ENCODE data around the gene VSNL1.

Gene VSNL1

GRCh38 chr2:17581831-17582230 is 41.3 kb downstream of the VSNL1 start:
- Histone ChIP-seq H3K18ac (ENCODE audit: low read depth in 1 of 2, low read length in 2 of 2) (no peak overlapping the region), H3K79me1 (replicated peaks; ENCODE audit: low read length, poor library complexity, severe bottlenecking) (peaks cover 3% of the 10 kb centered on the region), H4K91ac (ENCODE audit: low read length) (no peak overlapping the region), H2BK5ac (ENCODE audit: low read depth, low read length, poor library complexity, severe bottlenecking) (no peak overlapping the region), H2BK120ac (ENCODE audit: low read depth, low read length) (no peak overlapping the region), H3K23ac (ENCODE audit: low read length in 2 of 2) (no peak overlapping the region), H3K9me3 (ENCODE audit: control insufficient read depth, low read length) (no peaks in the 10 kb centered on the region), H2AK5ac (ENCODE audit: low read length, severe bottlenecking) (no peak overlapping the region), H3K14ac (ENCODE audit: low read length in 2 of 2) (no peak overlapping the region), H3K4me2 (ENCODE audit: low read length, poor library complexity, severe bottlenecking) (no peak overlapping the region), H2BK15ac (ENCODE audit: low read depth, poor library complexity, severe bottlenecking) (no peak overlapping the region), H3K4ac (ENCODE audit: low read depth in 1 of 2, low read length in 2 of 2) (no peak overlapping the region), H3K4me1 (ENCODE audit: control insufficient read depth, insufficient read depth, low read depth, low read length) (no peaks in the 10 kb centered on the region), H3K9ac (ENCODE audit: low read length) (no peak overlapping the region), H4K8ac (ENCODE audit: low read length) (no peak overlapping the region), H3K4me3 (ENCODE audit: insufficient read depth in 1 of 2, low read depth in 1 of 2, low read length in 2 of 2) (no peak overlapping the region), H2BK12ac (ENCODE audit: low read length in 2 of 2) (no peak overlapping the region), H3K27me3 (ENCODE audit: control insufficient read depth in 1 of 2, insufficient read depth in 1 of 2, low read length in 2 of 2) (no peaks in the 10 kb centered on the region), H3K27ac (ENCODE audit: low read length, poor library complexity, severe bottlenecking) (no peak overlapping the region), H3K36me3 (ENCODE audit: control insufficient read depth in 1 of 2, insufficient read depth in 2 of 2, low read depth in 1 of 2, low read length in 2 of 2) (no peaks in the 10 kb centered on the region), H2AFZ (ENCODE audit: low read depth, low read length) (no peak overlapping the region)
- WGBS: 74% methylated on average over 2 of the region's 2 CpGs
- DNase-seq: no peak

GRCh38 chr2:17583166-17583565 is 42.7 kb downstream of the VSNL1 start:
- Histone ChIP-seq H3K79me1 (replicated peaks; ENCODE audit: low read length, poor library complexity, severe bottlenecking) (peaks cover 3% of the 10 kb centered on the region), H3K4me2 (ENCODE audit: low read length, poor library complexity, severe bottlenecking) (no peak overlapping the region)

GRCh38 chr2:17583646-17584045 is 43.1 kb downstream of the VSNL1 start:
- H4K91ac ChIP-seq (ENCODE audit: low read length): no peak overlapping the region

More at GRCh38 chr2:17583166-17583565, 42.7 kb downstream of the VSNL1 start:
- no peak overlapping the region for H2BK12ac ChIP-seq (ENCODE audit: low read length in 2 of 2)
- H3K4me1 ChIP-seq (ENCODE audit: control insufficient read depth, insufficient read depth, low read depth, low read length): no peaks in the 10 kb centered on the region
- H4K91ac ChIP-seq (ENCODE audit: low read length): no peak overlapping the region
- no peak overlapping the region for H2BK5ac ChIP-seq (ENCODE audit: low read depth, low read length, poor library complexity, severe bottlenecking)
- no peak overlapping the region for H3K9ac ChIP-seq (ENCODE audit: low read length)
- H2BK120ac ChIP-seq (ENCODE audit: low read depth, low read length): no peak overlapping the region
- no peak for DNase-seq
- WGBS: 61% methylated on average over 2 of the region's 2 CpGs
- no peak overlapping the region for H3K14ac ChIP-seq (ENCODE audit: low read length in 2 of 2)
- H3K4ac ChIP-seq (ENCODE audit: low read depth in 1 of 2, low read length in 2 of 2): no peak overlapping the region
- H3K27ac ChIP-seq (ENCODE audit: low read length, poor library complexity, severe bottlenecking): no peak overlapping the region
- no peak overlapping the region for H3K4me3 ChIP-seq (ENCODE audit: insufficient read depth in 1 of 2, low read depth in 1 of 2, low read length in 2 of 2)
- no peak overlapping the region for H4K8ac ChIP-seq (ENCODE audit: low read length)
- H2AFZ ChIP-seq (ENCODE audit: low read depth, low read length): no peak overlapping the region
- H3K27me3 ChIP-seq (ENCODE audit: control insufficient read depth in 1 of 2, insufficient read depth in 1 of 2, low read length in 2 of 2): no peaks in the 10 kb centered on the region
- no peaks in the 10 kb centered on the region for H3K9me3 ChIP-seq (ENCODE audit: control insufficient read depth, low read length)
- no peak overlapping the region for H3K18ac ChIP-seq (ENCODE audit: low read depth in 1 of 2, low read length in 2 of 2)
- H2BK15ac ChIP-seq (ENCODE audit: low read depth, poor library complexity, severe bottlenecking): no peak overlapping the region
- H2AK5ac ChIP-seq (ENCODE audit: low read length, severe bottlenecking): no peak overlapping the region
- no peak overlapping the region for H3K23ac ChIP-seq (ENCODE audit: low read length in 2 of 2)
- no peaks in the 10 kb centered on the region for H3K36me3 ChIP-seq (ENCODE audit: control insufficient read depth in 1 of 2, insufficient read depth in 2 of 2, low read depth in 1 of 2, low read length in 2 of 2)

GRCh38 chr2:17584689-17585088 is 44.2 kb downstream of the VSNL1 start:
- Histone ChIP-seq H3K9me3 (ENCODE audit: control insufficient read depth, low read length) (no peaks in the 10 kb centered on the region), H2BK12ac (ENCODE audit: low read length in 2 of 2) (no peak overlapping the region)
- no peak for DNase-seq

More at GRCh38 chr2:17583646-17584045, 43.1 kb downstream of the VSNL1 start:
- Histone ChIP-seq H3K4me3 (ENCODE audit: insufficient read depth in 1 of 2, low read depth in 1 of 2, low read length in 2 of 2) (no peak overlapping the region), H2BK12ac (ENCODE audit: low read length in 2 of 2) (no peak overlapping the region), H4K8ac (ENCODE audit: low read length) (no peak overlapping the region), H2BK5ac (ENCODE audit: low read depth, low read length, poor library complexity, severe bottlenecking) (no peak overlapping the region), H3K4me1 (ENCODE audit: control insufficient read depth, insufficient read depth, low read depth, low read length) (no peaks in the 10 kb centered on the region), H2AK5ac (ENCODE audit: low read length, severe bottlenecking) (no peak overlapping the region), H2BK120ac (ENCODE audit: low read depth, low read length) (no peak overlapping the region), H3K18ac (ENCODE audit: low read depth in 1 of 2, low read length in 2 of 2) (no peak overlapping the region), H3K4ac (ENCODE audit: low read depth in 1 of 2, low read length in 2 of 2) (no peak overlapping the region), H2BK15ac (ENCODE audit: low read depth, poor library complexity, severe bottlenecking) (no peak overlapping the region), H2AFZ (ENCODE audit: low read depth, low read length) (no peak overlapping the region), H3K9ac (ENCODE audit: low read length) (no peak overlapping the region), H3K27ac (ENCODE audit: low read length, poor library complexity, severe bottlenecking) (no peak overlapping the region), H3K36me3 (ENCODE audit: control insufficient read depth in 1 of 2, insufficient read depth in 2 of 2, low read depth in 1 of 2, low read length in 2 of 2) (no peaks in the 10 kb centered on the region), H3K4me2 (ENCODE audit: low read length, poor library complexity, severe bottlenecking) (no peak overlapping the region), H3K14ac (ENCODE audit: low read length in 2 of 2) (no peak overlapping the region), H3K9me3 (ENCODE audit: control insufficient read depth, low read length) (no peaks in the 10 kb centered on the region), H3K79me1 (replicated peaks; ENCODE audit: low read length, poor library complexity, severe bottlenecking) (peaks cover 3% of the 10 kb centered on the region), H3K23ac (ENCODE audit: low read length in 2 of 2) (no peak overlapping the region), H3K27me3 (ENCODE audit: control insufficient read depth in 1 of 2, insufficient read depth in 1 of 2, low read length in 2 of 2) (no peaks in the 10 kb centered on the region)
- 83% methylated on average over 3 of the region's 3 CpGs for WGBS
- no peak for DNase-seq

More at GRCh38 chr2:17584689-17585088, 44.2 kb downstream of the VSNL1 start:
- Histone ChIP-seq H3K36me3 (ENCODE audit: control insufficient read depth in 1 of 2, insufficient read depth in 2 of 2, low read depth in 1 of 2, low read length in 2 of 2) (no peaks in the 10 kb centered on the region), H2BK15ac (ENCODE audit: low read depth, poor library complexity, severe bottlenecking) (no peak overlapping the region), H3K23ac (ENCODE audit: low read length in 2 of 2) (no peak overlapping the region), H3K4me2 (ENCODE audit: low read length, poor library complexity, severe bottlenecking) (no peak overlapping the region), H2BK120ac (ENCODE audit: low read depth, low read length) (no peak overlapping the region), H3K27ac (ENCODE audit: low read length, poor library complexity, severe bottlenecking) (no peak overlapping the region), H3K18ac (ENCODE audit: low read depth in 1 of 2, low read length in 2 of 2) (no peak overlapping the region), H3K27me3 (ENCODE audit: control insufficient read depth in 1 of 2, insufficient read depth in 1 of 2, low read length in 2 of 2) (no peaks in the 10 kb centered on the region), H3K79me1 (replicated peaks; ENCODE audit: low read length, poor library complexity, severe bottlenecking) (peaks cover 3% of the 10 kb centered on the region), H2AFZ (ENCODE audit: low read depth, low read length) (no peak overlapping the region), H3K9ac (ENCODE audit: low read length) (no peak overlapping the region), H3K4me3 (ENCODE audit: insufficient read depth in 1 of 2, low read depth in 1 of 2, low read length in 2 of 2) (no peak overlapping the region), H4K91ac (ENCODE audit: low read length) (no peak overlapping the region), H3K4ac (ENCODE audit: low read depth in 1 of 2, low read length in 2 of 2) (no peak overlapping the region), H3K4me1 (ENCODE audit: control insufficient read depth, insufficient read depth, low read depth, low read length) (no peaks in the 10 kb centered on the region), H2AK5ac (ENCODE audit: low read length, severe bottlenecking) (no peak overlapping the region), H2BK5ac (ENCODE audit: low read depth, low read length, poor library complexity, severe bottlenecking) (no peak overlapping the region), H3K14ac (ENCODE audit: low read length in 2 of 2) (no peak overlapping the region), H4K8ac (ENCODE audit: low read length) (no peak overlapping the region)
- whole genome bisulfite sequencing: 78% methylated on average over 3 of the region's 4 CpGs

Data from mesenchymal stem cell (in vitro differentiated cells and primary cell).